ENCODE measurements around the gene PRDM16. TPM values are rescaled to one million over a fixed set of nuclear protein-coding genes. Genes with fewer than 3 reads are reported as not detected.

PRDM16 gene
- total and polyA plus RNA-seq, 2 of the 4 experiments (the other 2 are of a cell fraction): 0.02 TPM; not detected in 1

- Histone ChIP-seq H3K27ac (ENCODE audit: insufficient read depth, low read length) (no peak overlapping the region), H3K9me1 (ENCODE audit: insufficient read depth, low read length) (no peaks in the 10 kb centered on the region), H4K5ac (ENCODE audit: low read depth, low read length) (no peak overlapping the region), H3K79me1 (ENCODE audit: low read depth in 1 of 2, low read length in 2 of 2) (no peaks in the 10 kb centered on the region), H3K36me3 (ENCODE audit: control insufficient read depth, insufficient read depth, low read length) (no peaks in the 10 kb centered on the region), H2AFZ (replicated peaks; ENCODE audit: low read length, poor library complexity) (no peak overlapping the region), H2BK15ac (ENCODE audit: low read depth, low read length) (no peak overlapping the region), H3K56ac (ENCODE audit: extremely low read depth, insufficient read depth, low read length) (no peak overlapping the region), H3K18ac (ENCODE audit: low read depth, low read length) (no peak overlapping the region), H3K4ac (ENCODE audit: low read depth, low read length) (no peak overlapping the region), H4K20me1 (ENCODE audit: insufficient read depth, low read length) (no peaks in the 10 kb centered on the region), H3K4me3 (ENCODE audit: insufficient read depth, low read depth, low read length) (no peak overlapping the region), H4K91ac (ENCODE audit: insufficient read depth, low read depth, low read length) (no peak overlapping the region), H3K27me3 (ENCODE audit: control insufficient read depth, insufficient read depth, low read length) (no peaks in the 10 kb centered on the region; the same call in 1 of the 2 replicates), H2BK120ac (ENCODE audit: low read depth, low read length) (no peak overlapping the region), H2AK5ac (ENCODE audit: low read depth, low read length) (no peak overlapping the region), H4K8ac (ENCODE audit: low read depth in 2 of 2, low read length in 2 of 2) (no peak overlapping the region), H3K9me3 (ENCODE audit: control insufficient read depth, insufficient read depth, low read length) (peaks cover 9% of the 10 kb centered on the region), H3K4me2 (ENCODE audit: low read depth, low read length) (no peak overlapping the region), H3K9ac (ENCODE audit: low read depth, low read length) (no peak overlapping the region), H3K4me1 (ENCODE audit: control insufficient read depth, insufficient read depth, low read length) (no peaks in the 10 kb centered on the region), H2BK20ac (ENCODE audit: low read depth, low read length) (no peak overlapping the region), H2BK5ac (ENCODE audit: low read depth, low read length, poor library complexity, severe bottlenecking) (no peak overlapping the region), H3K23ac (ENCODE audit: low read depth, low read length) (no peak overlapping the region), H3K14ac (replicated peaks; ENCODE audit: low read depth, low read length) (no peak overlapping the region), H2AK9ac (replicated peaks; ENCODE audit: low read depth, low read length, poor library complexity) (no peak overlapping the region)
- ChIA-PET CTCF (interaction anchor here (0.6 kb wide), 1 partner anchor 16 kb away, joined by 3 read pairs; no protein-coding TSS in a partner anchor), POLR2A (ENCODE audit: unreplicated experiment) (no interaction called here)
- in situ Hi-C loops (cut with MboI; ENCODE audit: low sequenced_read_pairs): no loop called here
- no peak for ATAC-seq (ENCODE audit: low read depth)
- no peak for DNase-seq
- 81% methylated on average over 10 of the region's 12 CpGs; no CpG with 5 or more reads in 1 of the 2 experiments for WGBS, 2 experiments (ENCODE audit: extremely low coverage in 2 of 2, insufficient read length in 1 of 2)
- dilution Hi-C loops (cut with HindIII; ENCODE audit: low sequenced_read_pairs, unreplicated experiment): no loop called here
- no TSS peak for BruUV-seq (replicated peaks)
- intact Hi-C loops (cut with micrococcal nuclease): no loop called here
- no peak for TF ChIP-seq MXI1 (IDR thresholded peaks at IDR 0.05; ENCODE audit: borderline replicate concordance, low read depth, low read length)
- TF ChIP-seq RAD21 (IDR thresholded peaks at IDR 0.05; ENCODE audit: low read length): no peak
- no peak for TF ChIP-seq MAFK (IDR thresholded peaks at IDR 0.05; ENCODE audit: low read depth, low read length)
- no peak for TF ChIP-seq BHLHE40 (IDR thresholded peaks at IDR 0.05; ENCODE audit: low read depth, low read length)
- TF ChIP-seq MAZ (IDR thresholded peaks at IDR 0.05; ENCODE audit: borderline replicate concordance, low read depth, low read length): no peak
- TF ChIP-seq, protein P1, sequence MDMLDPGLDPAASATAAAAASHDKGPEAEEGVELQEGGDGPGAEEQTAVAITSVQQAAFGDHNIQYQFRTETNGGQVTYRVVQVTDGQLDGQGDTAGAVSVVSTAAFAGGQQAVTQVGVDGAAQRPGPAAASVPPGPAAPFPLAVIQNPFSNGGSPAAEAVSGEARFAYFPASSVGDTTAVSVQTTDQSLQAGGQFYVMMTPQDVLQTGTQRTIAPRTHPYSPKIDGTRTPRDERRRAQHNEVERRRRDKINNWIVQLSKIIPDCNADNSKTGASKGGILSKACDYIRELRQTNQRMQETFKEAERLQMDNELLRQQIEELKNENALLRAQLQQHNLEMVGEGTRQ (IDR thresholded peaks at IDR 0.05; ENCODE audit: low read depth, low read length): no peak
- TF ChIP-seq NFE2L2 (IDR thresholded peaks at IDR 0.05; ENCODE audit: low read depth, low read length): no peak
- TF ChIP-seq FOS (IDR thresholded peaks at IDR 0.05; ENCODE audit: low read depth, low read length): no peak
- TF ChIP-seq ELK1 (IDR thresholded peaks at IDR 0.05; ENCODE audit: borderline replicate concordance, low read depth, low read length): no peak
- TF ChIP-seq RFX5 (IDR thresholded peaks at IDR 0.05; ENCODE audit: low read depth, low read length): no peak
- no peak for TF ChIP-seq CEBPB (IDR thresholded peaks at IDR 0.05; ENCODE audit: low read depth, low read length)
- TF ChIP-seq SMC3 (IDR thresholded peaks at IDR 0.05; ENCODE audit: low read depth, low read length): no peak
- TF ChIP-seq CHD1 (IDR thresholded peaks at IDR 0.05; ENCODE audit: low read depth, low read length): no peak
- no peak for TF ChIP-seq RCOR1 (IDR thresholded peaks at IDR 0.05; ENCODE audit: insufficient replicate concordance, low read length)
Measured at GRCh38 chr1:3142751-3143150, 73.7 kb downstream of the PRDM16 start.
